Neural crest cell (in vitro differentiated cells): ENCODE data around the gene SOWAHA. TPM values are rescaled to one million over a fixed set of nuclear protein-coding genes. Genes with fewer than 3 reads are reported as not detected.

ENCODE experiments used
- DNase-seq: peaks from one replicate; pipeline ENCODE4 v3.0.0; 2021; ENCODE audit warnings: low read depth, mixed read lengths, low spot score
- H3K27ac Mint-ChIP-seq: one replicate; pipeline ENCODE4 v1.8.0; 2021; ENCODE audit warnings: mild to moderate bottlenecking, mixed read lengths; ENCODE audit not compliant: unreplicated experiment
- H3K27me3 Mint-ChIP-seq: 2 replicates; pipeline ENCODE4 v1.8.0; 2021; ENCODE audit warnings: low read depth, mild to moderate bottlenecking, mixed read lengths
- H3K36me3 Mint-ChIP-seq: 2 replicates; pipeline ENCODE4 v1.8.0; 2021; ENCODE audit warnings: low read depth, mild to moderate bottlenecking, mixed read lengths
- H3K4me1 Mint-ChIP-seq: 2 replicates; pipeline ENCODE4 v1.8.0; 2021; ENCODE audit warnings: mixed read lengths
- H3K4me3 Mint-ChIP-seq: one replicate; pipeline ENCODE4 v1.8.0; 2021; ENCODE audit warnings: mild to moderate bottlenecking, mixed read lengths
- H3K9me3 Mint-ChIP-seq: 2 replicates; pipeline ENCODE4 v1.8.0; 2021; ENCODE audit warnings: mixed read lengths
- CTCF ChIP-seq: fragments of 200-600 bp; sonication (generic); conservative IDR thresholded peaks from 2 replicates; pipeline ENCODE4 v1.5.0; 2021; ENCODE audit warnings: antibody characterized with exemption, mild to moderate bottlenecking
- total RNA-seq: library from RNA; stranded (reverse); gene quantifications from 2 replicates; pipeline ENCODE4 v1.2.1, GENCODE V29; 2021

SOWAHA gene
- total RNA-seq, 1 donor from 2014 or later = not detected

DNA sequence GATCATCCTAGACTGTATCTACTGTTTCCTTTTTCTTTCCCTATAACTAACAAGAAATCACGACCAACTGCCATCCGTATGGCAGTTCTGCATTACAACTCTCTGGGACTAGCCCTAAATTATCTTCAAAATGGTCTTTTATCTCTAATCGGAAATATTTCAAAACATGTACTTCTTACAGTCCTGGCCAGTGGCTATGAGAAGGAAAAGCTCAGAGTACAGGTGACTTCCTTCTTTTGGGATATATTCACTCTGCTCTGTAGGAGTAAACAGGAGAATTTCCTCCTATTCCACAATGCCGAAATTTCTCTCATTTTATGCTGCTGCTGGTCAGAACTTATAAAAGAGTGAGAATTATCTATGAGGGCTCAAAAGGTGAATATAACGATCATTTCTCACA, 34.2 kb upstream of the SOWAHA start:
- Mint-ChIP-seq H3K4me1 (peaks cover 20% of the 10 kb centered on the region), H3K36me3 (no peaks in the 10 kb centered on the region), H3K27ac (no peak overlapping the region), H3K9me3 (no peaks in the 10 kb centered on the region), H3K27me3 (peaks cover 35% of the 10 kb centered on the region), H3K4me3 (peak overlapping the region; percentile 50)
- no peak for TF ChIP-seq CTCF
- DNase-seq = no peak

GRCh38 chr5:132779961-132780360, 33.1 kb upstream of the SOWAHA start:
- H3K27me3 Mint-ChIP-seq = peaks cover 35% of the 10 kb centered on the region
- H3K4me1 Mint-ChIP-seq = peaks cover 20% of the 10 kb centered on the region
- no peaks in the 10 kb centered on the region for H3K9me3 Mint-ChIP-seq
- no peaks in the 10 kb centered on the region for H3K36me3 Mint-ChIP-seq
- H3K4me3 Mint-ChIP-seq = peak overlapping the region; percentile 50
- no peak for TF ChIP-seq CTCF
- DNase-seq = no peak
- H3K27ac Mint-ChIP-seq = no peak overlapping the region

GRCh38 chr5:132780577-132780976, 32.5 kb upstream of the SOWAHA start:
- no peak for DNase-seq
- peaks cover 16% of the 10 kb centered on the region for H3K4me1 Mint-ChIP-seq
- peaks cover 35% of the 10 kb centered on the region for H3K27me3 Mint-ChIP-seq
- no peaks in the 10 kb centered on the region for H3K36me3 Mint-ChIP-seq
- H3K27ac Mint-ChIP-seq = no peak overlapping the region
- H3K4me3 Mint-ChIP-seq = no peak overlapping the region
- no peaks in the 10 kb centered on the region for H3K9me3 Mint-ChIP-seq
- TF ChIP-seq CTCF = no peak

DNA sequence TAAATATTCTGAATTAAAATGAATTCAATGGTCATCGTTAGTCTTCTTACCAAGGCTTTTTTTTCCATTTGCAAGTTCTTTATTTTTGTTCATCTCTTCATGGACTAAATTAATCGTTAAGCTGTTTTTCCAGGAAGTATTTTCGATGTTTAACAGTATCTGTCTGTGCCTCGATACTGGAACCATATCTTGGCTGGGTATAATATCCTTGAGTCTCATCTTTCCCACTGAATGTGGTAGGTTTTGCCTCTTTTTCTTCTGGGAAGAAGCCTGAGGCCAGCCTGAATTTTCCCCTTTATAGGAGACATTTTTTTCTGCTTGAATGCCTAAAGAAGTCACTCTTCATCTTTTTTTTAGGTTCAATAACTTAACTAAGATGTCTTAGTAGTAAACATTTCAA, 32.1 kb upstream of the SOWAHA start:
- H3K9me3 Mint-ChIP-seq = no peaks in the 10 kb centered on the region
- TF ChIP-seq CTCF = no peak
- no peak for DNase-seq
- H3K27ac Mint-ChIP-seq = no peak overlapping the region
- H3K4me1 Mint-ChIP-seq = peaks cover 12% of the 10 kb centered on the region
- peaks cover 38% of the 10 kb centered on the region for H3K27me3 Mint-ChIP-seq
- no peaks in the 10 kb centered on the region for H3K36me3 Mint-ChIP-seq
- no peak overlapping the region for H3K4me3 Mint-ChIP-seq

GRCh38 chr5:132782101-132782500, 31.0 kb upstream of the SOWAHA start:
- H3K27me3 Mint-ChIP-seq = peaks cover 38% of the 10 kb centered on the region
- H3K4me3 Mint-ChIP-seq = no peak overlapping the region
- H3K27ac Mint-ChIP-seq = no peak overlapping the region
- DNase-seq = no peak
- TF ChIP-seq CTCF = no peak
- H3K36me3 Mint-ChIP-seq = no peaks in the 10 kb centered on the region
- H3K9me3 Mint-ChIP-seq = no peaks in the 10 kb centered on the region
- H3K4me1 Mint-ChIP-seq = peaks cover 9% of the 10 kb centered on the region

- Mint-ChIP-seq H3K9me3 (no peaks in the 10 kb centered on the region), H3K27ac (no peak overlapping the region), H3K27me3 (peaks cover 19% of the 10 kb centered on the region), H3K4me3 (no peak overlapping the region), H3K4me1 (peaks cover 9% of the 10 kb centered on the region), H3K36me3 (no peaks in the 10 kb centered on the region)
- TF ChIP-seq CTCF = no peak
- DNase-seq = no peak
Measured at GRCh38 chr5:132785365-132785764, 27.7 kb upstream of the SOWAHA start.
